NCI-H748 (cell line): ENCODE measurements around the gene GABRG3.

Experiments used
- DNase-seq: peaks from one replicate; lab custom pipeline; 2025; ENCODE audit not compliant: unreplicated experiment; lab: John Stamatoyannopoulos, UW

Gene GABRG3

GRCh38 chr15:26970712-26971210 is at the start of gene GABRG3:
TSS of gene GABRG3 (plus strand) at chr15:26971181.
- DNase-seq, result peak; percentile 57

- no peak for DNase-seq
These were observed 49.5 kb upstream of the GABRG3 start for GRCh38 chr15:26921433-26921832.

- DNase-seq, result no peak
These were observed 44.9 kb upstream of the GABRG3 start for GRCh38 chr15:26926081-26926480.

- no peak for DNase-seq
These were observed 42.9 kb upstream of the GABRG3 start for GRCh38 chr15:26928051-26928450.

- DNase-seq, result no peak
These were observed 41.4 kb upstream of the GABRG3 start for GRCh38 chr15:26929588-26929987.

- no peak for DNase-seq
These were observed 36.1 kb upstream of the GABRG3 start for GRCh38 chr15:26934848-26935247.

GRCh38 chr15:26935322-26935721 is 35.7 kb upstream of the GABRG3 start:
- DNase-seq, result no peak

GRCh38 chr15:26936502-26936901 is 34.5 kb upstream of the GABRG3 start:
- no peak for DNase-seq

- no peak for DNase-seq
These were observed 33.8 kb upstream of the GABRG3 start for GRCh38 chr15:26937134-26937533.

- DNase-seq, result no peak
These were observed 31.6 kb upstream of the GABRG3 start for GRCh38 chr15:26939398-26939797.

GRCh38 chr15:26941489-26941888 is 29.5 kb upstream of the GABRG3 start:
- no peak for DNase-seq

GRCh38 chr15:26943866-26944265 is 27.1 kb upstream of the GABRG3 start:
- DNase-seq, result no peak

- no peak for DNase-seq
These were observed 25.9 kb upstream of the GABRG3 start for GRCh38 chr15:26945046-26945445.

- DNase-seq, result no peak
These were observed 21.0 kb upstream of the GABRG3 start for GRCh38 chr15:26950001-26950400.

GRCh38 chr15:26954403-26954802 is 16.6 kb upstream of the GABRG3 start:
- no peak for DNase-seq

- DNase-seq, result no peak
These were observed 3.2 kb upstream of the GABRG3 start for GRCh38 chr15:26967719-26968269.

GRCh38 chr15:26968806-26969205 is 2.2 kb upstream of the GABRG3 start:
- no peak for DNase-seq

- peak; percentile 50 for DNase-seq
These were observed 464 bp downstream of the GABRG3 start for GRCh38 chr15:26971271-26972018.

- no peak for DNase-seq
These were observed 1.7 kb downstream of the GABRG3 start for GRCh38 chr15:26972636-26973035.

GRCh38 chr15:26974120-26974780 is 3.3 kb downstream of the GABRG3 start:
- peak; percentile 62 for DNase-seq

- DNase-seq, result no peak
These were observed 10.5 kb downstream of the GABRG3 start for GRCh38 chr15:26981492-26981891.

GRCh38 chr15:26983822-26984221 is 12.8 kb downstream of the GABRG3 start:
- DNase-seq, result peak; percentile 20
